AG20443 (cell line): ENCODE measurements around the gene SCAND1.
A peak's percentile ranks its signal among the peaks of the same experiment; 100 is the strongest.
"Not testable (repeated sequence)": the region's sequence is repeated elsewhere in the genome, so short reads cannot be mapped to it uniquely, and the experiment has no call there.

Experiments
- DNase-seq: peaks from one replicate; pipeline ENCODE4 v3.0.0; 2012; ENCODE audit warnings: low spot score, mixed read lengths

The SCAND1 gene

GRCh38 chr20:35954200-35954906 lies at the start of gene SCAND1:
Gene SCAND1, minus strand, starts transcription at chr20:35954502. Its CDS starts 218 bp downstream, at chr20:35954284.
- DNase-seq = peak; percentile 98

DNA sequence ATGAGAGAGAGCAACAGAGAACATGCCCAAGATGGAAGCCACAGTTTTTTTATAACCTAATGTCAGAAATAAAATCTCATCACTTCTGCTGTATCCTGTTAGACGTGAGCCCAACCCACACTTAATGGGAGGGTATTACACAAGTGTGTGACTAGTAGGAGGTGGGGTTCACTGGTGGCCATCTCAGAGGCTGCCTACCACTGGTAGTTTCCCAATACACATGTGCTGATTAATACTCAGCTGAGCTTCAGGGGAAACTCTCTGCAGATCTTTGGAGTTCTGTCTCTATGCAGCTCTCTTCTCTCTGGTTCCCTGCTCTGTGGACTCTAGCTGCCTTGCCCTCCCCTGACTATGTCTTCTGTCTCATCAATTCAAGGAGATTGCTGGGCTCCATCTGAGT lies 49.7 kb upstream of the SCAND1 start:
- no peak for DNase-seq

GRCh38 chr20:36002855-36003254 lies 48.6 kb upstream of the SCAND1 start:
- DNase-seq = no peak

DNA sequence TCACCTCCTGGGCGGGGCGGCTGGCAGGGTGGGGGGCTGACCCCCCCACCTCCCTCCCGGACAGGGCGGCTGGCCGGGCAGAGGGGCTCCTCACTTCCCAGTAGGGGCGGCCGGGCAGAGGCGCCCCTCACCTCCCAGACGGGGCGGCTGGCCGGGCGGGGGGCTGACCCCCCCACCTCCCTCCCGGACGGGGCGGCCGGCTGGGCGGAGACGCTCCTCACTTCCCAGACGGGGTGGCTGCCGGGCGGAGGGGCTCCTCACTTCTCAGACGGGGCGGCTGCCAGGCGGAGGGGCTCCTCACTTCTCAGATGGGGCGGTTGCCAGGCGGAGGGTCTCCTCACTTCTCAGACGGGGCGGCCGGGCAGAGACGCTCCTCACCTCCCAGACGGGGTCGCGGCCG lies 47.0 kb upstream of the SCAND1 start:
- not testable (repeated sequence) for DNase-seq

DNA sequence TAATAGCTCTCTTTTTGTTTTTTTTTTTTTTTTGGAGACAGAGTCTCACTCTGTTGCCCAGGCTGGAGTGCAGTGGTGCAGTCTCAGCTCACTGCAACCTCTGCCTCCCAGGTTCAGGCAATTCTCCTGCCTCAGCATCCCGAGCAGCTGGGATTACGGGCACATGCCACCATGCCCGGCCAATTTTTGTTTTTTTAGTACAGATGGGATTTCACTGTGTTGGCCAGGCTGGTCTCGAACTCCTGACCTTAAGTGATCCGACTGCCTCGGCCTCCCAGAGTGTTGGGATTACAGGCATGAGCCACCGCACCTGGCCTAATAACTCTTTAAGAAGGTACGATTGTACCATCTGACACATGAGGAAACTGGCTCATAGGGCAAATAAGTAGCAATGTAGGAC lies 42.2 kb upstream of the SCAND1 start:
- not testable (repeated sequence) for DNase-seq

DNA sequence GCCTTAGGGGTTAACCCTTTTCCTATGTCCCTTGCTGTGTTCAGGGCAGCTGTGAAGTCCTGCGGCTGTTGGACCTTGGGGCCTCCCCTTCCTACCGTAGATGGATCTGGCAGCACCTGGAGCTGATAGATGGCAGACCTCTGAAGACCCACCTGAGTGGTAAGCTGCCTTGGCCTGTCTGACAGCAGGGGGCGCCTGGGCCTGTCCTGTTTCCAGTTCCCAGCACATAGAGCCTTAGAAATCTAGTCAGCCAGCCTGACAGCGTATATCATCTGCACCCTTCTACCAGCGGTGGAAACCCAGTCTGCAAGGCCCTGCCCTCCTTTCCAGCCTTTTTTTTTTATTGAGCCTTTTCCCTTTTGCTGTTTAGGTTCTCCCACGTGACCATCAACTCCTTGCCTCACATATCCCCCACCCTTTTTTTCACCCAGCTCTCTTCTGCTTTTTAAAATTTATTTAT lies 40.7 kb upstream of the SCAND1 start:
- peak; percentile 87 for DNase-seq

GRCh38 chr20:35992713-35993335 lies 38.5 kb upstream of the SCAND1 start:
- peak; percentile 88 for DNase-seq

DNA sequence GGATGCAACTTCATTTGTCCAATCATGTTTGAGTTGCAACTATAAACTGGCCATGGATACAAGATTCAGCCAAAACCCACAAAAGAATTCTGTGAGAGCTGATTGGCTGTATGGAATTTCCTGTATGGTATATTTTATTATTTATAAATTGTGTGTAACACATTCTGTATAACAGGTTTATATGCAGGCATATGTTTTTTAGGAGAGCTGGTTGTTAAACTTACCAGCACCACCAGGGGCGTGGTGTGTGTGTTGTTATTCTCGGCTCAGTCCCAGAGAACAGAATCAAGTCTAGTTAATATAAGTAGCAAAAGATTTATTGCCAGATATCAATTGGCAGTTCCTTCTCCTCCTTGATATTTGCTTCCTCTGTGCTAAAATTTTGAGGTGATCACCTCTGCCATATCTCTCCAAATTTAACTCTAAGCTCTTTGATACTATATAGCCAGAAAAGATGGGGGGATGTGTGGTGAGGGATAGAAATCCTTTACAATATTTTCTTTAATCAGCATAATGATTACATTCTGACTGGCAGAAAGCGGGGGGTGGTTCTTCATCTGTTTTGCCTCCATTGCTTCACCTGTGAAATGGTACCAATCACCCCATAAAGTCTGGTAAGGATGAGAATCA lies 37.0 kb upstream of the SCAND1 start:
- DNase-seq = peak; percentile 61

DNA sequence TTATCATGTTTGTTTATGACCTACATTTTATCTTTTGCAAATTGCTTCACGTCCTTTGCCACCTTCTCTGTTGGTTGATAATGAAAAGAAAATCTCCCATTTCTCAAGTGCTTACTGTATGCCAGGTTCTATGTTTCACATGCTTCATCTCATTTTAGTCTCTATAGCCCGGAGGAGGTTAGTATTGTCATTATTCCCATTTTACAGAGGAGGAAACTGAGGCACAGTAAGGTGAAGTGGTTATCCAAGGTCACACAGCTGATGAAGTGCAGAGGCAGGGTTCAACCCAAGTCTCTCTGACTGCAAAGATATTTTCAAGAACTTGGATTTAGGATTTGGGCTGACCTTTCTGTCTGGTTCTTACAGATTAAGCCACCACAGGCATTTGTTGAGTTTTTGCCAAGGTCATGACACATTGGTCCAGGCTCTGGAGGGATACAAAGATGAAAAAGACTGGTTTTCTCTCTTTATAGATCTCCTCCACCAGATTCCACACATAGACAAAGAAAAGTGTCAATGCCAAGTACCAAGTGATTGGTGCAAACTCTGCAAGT lies 34.7 kb upstream of the SCAND1 start:
- DNase-seq = peak; percentile 42

GRCh38 chr20:35985806-35986205 lies 31.5 kb upstream of the SCAND1 start:
- no peak for DNase-seq

GRCh38 chr20:35984382-35984781 lies 30.1 kb upstream of the SCAND1 start:
- DNase-seq = no peak

- no peak for DNase-seq
Observed at GRCh38 chr20:35981969-35982368, 27.7 kb upstream of the SCAND1 start.

GRCh38 chr20:35979544-35979943 lies 25.2 kb upstream of the SCAND1 start:
- peak; percentile 34 for DNase-seq

DNA sequence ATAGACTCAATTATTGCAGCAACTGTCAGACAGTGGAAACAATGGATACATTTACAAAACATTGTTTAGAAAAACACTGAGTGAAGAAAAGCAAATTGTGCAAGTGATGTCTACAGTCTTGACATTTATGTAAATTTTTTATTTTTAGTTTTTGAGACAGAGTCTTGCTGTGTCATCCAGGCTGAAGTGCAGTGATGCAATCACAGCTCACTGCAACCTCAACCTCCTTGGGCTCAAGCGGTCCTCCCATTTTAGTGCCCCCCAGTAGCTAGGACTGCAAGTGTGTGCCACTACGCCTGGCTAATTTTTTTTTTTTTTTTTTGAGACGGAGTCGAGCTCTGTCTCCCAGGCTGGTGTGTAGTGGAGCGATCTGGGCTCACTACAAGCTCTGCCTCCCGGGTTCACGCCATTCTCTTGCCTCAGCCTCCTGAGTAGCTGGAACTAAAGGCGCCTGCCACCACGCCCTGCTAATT lies 23.8 kb upstream of the SCAND1 start:
- DNase-seq = peak; percentile 25

DNA sequence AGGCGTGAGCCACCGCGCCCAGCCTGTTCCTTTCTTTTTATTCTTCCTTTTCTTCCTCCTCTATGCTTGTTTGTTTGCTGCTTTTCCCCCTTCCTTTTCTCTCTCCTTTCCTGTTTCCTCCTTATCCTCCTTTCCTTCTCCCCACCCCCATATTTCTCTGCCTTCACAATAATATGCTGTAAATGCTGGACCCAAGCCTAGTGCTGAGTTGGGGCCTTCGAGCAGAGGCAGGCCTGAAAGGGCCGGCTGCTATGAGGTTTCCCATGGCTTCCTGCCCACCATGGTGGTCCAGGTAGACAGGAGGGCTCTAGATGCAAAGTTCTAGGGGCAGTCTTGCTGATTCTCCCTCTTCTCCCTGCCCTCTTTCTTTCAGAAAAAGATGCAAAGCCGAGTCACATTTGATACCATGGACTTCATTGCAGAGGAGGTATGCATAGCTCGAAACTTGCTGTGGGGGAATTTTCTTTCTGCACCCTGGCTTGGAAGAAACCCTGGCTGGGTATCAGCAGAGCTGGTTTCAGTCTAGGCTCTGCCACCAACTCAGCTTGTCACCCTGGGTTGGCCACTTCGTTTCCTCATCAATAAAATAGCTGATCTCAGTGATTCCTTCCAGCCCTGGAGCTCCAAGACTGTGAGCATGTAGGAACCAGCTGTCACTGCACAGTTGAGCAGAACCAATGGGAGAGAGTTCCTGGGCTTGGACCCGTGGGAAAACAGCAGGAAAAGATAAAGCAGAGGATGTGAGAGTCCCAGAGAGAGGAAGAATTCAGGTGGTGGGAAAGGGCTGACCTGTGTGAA lies 21.5 kb upstream of the SCAND1 start:
- DNase-seq = no peak

- no peak for DNase-seq
Observed at GRCh38 chr20:35974256-35974655, 20.0 kb upstream of the SCAND1 start.

- DNase-seq = no peak
Observed at GRCh38 chr20:35972462-35972861, 18.2 kb upstream of the SCAND1 start.

DNA sequence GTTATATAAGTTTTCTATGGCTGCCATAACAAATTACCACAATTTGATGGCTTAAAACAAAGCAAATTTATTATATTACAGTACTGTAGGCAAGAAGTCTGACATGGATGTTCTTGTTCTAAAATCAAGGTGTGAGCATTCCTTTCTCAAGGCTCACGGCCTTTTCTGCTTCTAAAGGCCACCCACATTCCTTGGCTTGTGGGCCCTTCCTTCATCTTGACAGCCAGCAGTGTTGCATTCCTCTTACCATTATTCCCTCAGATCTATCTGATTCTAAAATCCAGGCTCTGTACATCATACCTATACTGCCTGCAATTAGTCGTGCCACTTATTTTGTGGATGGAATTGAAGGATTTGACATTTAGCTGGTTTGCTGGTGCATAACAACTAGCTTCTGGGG lies 17.7 kb upstream of the SCAND1 start:
- DNase-seq = no peak

DNA sequence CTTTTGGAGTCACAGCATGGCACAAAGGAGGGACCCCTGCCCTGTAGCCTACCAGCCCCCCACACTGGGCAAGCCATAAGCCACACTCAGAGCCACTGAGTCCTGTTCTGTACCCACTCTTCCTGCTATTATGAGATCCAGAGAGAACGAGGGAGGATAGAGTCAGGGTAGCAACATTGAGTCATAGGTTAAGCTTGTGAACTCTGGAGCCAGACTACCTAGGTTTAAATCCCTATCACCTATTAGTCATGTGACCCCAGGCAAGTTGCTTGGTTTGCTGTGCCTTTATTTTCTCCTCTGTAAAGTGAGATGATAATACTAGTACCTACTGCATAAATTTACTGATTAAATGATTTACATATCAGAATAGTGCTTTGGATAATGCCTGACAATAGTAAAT lies 14.6 kb upstream of the SCAND1 start:
- no peak for DNase-seq

DNA sequence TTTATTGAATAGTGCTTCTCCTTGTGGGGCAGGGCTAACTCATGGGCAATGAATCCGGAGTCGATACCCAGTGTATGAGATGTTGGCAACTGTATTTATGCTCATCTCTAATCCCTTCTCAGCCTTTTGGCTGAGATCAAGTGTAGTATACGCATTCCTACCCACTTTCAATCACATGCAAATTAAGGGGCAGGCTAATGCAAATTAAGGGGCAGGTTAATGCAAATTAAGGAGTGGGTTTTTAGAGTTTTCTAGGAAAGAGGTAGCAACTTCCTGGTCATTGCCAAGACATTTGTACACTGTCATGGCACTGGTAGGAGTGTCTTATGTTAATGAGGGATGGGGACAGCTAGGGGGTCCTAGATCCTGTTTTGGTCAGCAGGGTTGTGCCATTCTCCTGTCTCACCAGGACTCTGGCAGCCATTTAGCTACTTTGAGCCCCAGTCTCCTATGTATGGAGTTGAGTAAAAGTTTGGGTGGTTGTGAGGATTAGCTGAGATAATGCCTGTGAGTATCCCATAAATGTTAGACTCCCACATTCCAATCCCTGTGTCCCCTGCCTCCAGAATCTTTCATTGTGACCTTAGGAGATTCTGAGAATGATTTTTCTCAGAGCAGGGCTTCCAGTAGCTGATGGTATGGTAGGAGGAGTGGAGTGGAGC lies 13.8 kb upstream of the SCAND1 start, which contains the start of gene CNBD2:
CNBD2 (plus strand) TSS at position 612 of the 662 bp plus-strand sequence. CDS start 173 bp downstream, outside the sequence.
- no peak for DNase-seq

GRCh38 chr20:35963878-35964277 lies 9.6 kb upstream of the SCAND1 start:
- no peak for DNase-seq
